NCI-H82 (cell line): ENCODE data around the gene ABR.
"Not testable (repeated sequence)": the region's sequence is repeated elsewhere in the genome, so short reads cannot be mapped to it uniquely, and the experiment has no call there.

Experiments
- DNase-seq: peaks from one replicate; lab custom pipeline; 2025; lab: John Stamatoyannopoulos, UW

ABR gene

DNA sequence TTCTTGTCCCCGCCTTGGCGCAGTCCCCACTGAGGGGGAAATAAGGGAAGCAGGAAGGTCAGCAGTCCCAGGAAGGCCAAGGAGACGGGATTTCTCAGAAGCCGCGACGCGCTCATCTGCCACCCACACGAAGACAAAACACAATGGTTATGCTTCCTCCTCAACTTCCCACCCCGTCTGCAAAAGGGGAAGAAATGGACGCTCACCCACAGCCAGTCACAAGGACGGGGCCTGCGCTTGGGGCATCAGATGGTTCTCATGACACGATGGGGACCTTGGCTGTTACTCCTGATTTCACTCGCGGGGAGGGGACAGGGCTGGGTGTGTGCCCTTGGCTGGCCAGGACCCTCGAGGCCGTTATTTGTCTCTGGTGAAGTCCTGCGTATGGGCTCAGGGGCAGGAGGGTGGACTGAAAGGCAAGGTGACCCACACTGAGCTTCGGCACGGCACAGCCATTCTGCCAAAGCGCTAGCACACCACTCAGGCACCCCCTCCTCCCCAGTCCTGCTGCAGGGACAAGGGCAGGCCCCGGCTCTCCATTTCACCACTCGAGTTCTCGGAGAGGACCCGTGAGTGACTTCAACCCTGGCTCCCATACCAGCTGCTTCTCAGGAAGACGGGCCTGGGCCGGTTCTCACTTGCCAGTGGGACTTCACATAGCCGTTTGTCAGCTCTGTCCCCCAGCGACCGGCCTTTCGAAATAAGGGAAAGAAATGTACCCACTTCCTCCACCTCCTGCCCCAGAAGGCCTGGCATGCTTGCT is 84.5 kb downstream of the ABR start:
- DNase-seq, result no peak

DNA sequence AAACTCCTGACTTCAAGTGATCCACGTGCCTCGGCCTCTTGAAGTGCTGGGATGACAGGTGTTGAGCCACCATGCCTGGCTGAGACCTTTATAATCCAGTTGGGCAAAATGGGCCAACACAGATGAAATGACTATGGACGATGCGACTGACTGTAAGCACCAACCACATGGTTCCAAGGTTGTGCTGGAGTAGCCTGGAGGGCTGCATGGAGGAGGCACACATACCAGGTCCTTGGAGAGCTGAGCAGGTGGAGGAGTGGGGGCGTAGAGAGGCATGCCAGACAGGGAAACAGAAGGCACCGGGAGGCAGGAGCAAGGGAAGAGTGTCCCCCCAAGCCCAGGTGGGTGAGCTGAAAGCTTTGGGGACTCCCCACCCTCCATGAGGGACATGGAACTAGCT is 85.2 kb downstream of the ABR start:
- DNase-seq, result no peak

DNA sequence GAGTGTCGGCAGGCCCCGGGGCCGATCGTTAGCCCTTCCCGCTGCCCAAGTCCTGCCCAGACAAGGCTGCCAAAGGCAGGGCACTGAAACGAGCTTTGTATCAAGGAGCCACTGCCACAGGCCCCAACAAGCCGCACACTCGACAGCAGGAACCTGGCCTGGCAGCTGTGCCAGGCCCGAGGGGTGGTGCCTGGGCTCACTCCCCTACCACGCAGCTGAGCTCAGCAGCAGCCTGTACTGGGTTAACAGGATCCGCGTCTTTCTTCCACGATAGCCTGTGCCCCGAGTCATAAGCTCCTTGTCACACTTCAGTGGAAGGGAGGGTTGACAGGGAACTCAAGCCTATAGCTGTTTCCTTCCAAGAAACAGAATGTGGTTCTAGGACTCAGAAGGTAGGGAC is 87.9 kb downstream of the ABR start:
- DNase-seq, result no peak

DNA sequence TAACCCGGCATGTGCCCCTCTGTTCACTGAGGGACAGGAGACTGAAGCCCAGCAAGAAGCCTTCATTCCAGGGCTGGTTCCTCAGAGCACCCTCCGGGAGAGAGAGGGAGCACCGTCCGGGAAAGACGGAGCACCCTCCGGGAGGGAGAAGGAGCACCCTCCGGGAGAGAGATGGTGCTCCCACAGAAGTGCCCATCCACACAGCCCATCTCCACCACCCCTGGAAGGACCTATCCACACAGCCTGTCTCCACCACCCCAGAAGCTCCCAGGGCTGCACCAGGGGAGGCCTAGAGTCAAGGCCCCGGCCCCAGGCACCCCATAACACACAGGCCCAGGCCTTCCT is 88.6 kb downstream of the ABR start:
- DNase-seq, result no peak

DNA sequence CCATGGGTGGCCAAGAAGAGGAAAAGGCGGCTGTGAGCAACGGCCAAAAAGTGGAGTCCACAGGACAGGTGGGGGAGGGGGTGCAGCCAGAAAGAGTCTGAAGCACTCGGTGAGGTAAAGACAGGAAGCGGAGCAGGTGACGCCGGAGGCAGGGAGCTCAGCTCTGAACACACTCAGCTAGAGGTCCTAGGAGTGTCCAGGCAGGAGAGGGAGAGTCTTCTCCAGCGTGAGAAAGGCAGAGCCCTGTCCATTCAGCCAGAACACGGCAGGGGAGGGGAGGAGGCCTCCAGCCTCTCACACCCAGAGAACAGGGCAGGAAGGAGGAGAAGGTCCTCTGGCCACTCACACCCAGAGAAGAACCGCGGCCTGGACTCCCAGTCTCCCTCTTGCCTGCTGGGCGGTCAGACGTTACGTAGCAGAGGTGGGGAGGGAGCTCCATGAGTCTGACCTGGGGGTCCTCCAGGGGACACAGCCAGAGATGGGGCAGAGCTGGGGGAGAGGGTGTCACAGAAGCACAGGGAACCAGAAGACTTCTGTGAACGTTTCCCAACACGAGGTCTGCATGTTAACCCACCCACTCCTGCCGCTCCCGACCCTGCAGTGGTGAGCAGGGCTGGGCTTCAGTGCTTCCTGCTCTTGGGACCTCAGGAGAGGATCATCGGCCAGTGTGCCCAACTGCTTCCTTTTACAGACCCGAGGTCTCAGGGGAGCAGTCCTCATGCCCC is 89.2 kb downstream of the ABR start:
- DNase-seq, result no peak

DNA sequence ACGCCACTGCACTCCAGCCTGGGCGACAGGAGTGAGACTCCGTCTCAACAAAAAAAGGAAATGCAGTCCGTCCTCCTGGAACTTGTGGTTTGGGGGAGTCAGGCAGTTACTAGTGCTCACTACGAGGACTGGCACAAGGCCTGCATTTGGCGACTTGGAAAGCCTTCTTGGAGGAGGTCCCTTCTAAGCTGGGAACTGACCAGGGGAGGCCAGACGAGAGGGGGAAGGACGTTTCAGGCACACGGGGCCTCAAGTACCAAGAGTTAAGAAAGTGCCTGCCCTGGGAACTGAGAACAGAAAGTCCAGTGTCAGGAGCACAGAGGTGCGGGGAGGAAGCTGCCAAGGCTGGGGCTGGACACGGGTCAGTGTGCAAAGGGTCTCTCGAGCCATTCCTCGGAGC is 89.9 kb downstream of the ABR start:
- DNase-seq, result no peak

DNA sequence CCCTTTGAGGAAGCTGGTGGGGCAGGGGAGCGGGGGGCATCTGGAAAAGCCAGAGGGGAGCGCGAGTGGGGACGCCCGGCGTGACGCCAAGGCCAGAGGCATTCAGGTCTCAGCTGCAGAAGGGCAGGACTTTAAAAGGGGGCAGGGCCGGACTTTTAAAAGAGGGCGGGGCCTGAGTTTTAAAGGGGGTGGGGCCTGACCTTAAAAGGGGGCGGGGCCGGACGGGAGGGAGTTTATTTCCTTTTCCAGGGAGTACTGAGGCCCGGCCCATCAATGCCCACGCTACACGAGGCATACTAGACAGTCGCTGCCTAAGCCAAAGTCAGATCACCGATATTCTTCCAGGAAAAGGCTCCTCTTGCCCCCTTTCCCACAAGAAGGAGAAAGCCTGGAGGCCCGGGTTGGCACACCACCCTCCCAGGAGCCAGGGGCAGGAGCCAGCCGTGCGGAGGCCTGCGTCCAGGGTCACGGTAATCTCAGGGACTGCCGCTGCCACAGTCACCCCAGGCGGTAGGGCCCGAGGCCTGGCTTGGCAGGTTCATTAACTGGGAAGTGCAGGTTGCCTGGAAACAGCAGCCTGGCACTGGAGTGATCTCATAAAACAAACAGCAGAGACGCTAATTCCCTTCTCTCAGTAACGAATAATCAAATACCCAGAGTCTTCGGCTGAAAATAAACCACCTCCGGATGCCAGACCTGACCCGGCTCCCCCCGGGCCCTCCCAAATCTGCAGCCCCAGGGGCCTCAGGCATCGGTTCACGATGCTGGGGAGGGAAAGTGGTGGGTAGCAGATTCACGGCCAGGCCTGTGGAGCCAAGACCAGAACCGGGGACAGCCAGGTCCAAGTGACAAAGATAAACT is 92.2 kb downstream of the ABR start:
- DNase-seq, result peak; percentile 56

DNA sequence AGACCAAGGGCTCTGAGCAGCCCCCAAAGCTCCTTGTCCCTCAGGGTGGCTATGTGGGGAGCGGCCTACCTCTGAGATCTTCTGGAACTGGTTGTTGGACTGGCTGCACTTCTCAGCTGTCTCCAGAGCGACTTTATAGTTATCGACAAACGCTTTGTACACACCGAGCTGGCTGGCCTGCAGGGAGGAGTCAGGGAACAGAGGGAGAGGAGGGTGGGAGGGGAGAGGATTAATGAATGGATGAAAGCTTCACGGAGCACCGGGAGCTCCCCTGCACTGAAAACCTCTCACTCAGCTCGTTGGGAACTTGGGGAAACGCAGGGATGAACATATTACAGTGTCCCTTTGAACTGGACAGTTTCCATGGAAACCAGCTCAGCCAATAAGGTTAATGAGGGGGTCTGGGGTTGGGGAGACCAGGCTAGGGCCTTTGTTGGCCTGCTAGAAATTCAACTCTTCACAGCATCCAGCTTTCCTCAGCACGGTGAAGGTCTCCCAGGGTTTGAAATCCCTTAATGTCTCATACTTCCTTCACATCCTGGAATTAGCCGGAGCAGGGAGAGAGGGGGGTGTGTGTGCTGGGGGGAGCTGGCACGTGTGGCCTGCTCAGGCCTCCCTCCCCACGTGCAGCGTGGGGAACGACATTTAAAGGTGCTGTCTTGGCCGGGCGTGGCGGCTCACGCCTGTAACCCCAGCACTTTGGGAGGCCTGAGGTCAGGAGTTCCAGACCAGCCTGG is 96.2 kb downstream of the ABR start:
- peak; percentile 82 for DNase-seq

DNA sequence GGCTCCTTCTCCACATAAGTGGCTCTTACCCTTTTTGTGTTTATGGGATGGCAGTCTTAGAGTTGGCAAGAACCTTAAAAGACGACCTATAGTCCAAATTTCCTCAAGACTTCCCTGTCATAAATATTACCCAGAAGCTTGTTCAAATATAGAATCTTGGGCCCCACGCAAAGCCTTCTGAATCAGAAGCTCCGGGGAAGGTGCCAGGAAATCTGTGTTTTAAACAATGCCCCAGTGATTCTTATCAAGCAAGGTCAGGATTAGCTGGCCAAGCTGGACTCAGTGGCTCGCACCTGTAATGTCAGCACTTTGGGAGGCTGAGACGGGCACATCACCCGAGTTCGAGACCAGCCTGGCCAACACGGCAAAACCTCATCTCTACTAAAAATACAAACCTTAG is 97.2 kb downstream of the ABR start:
- no peak for DNase-seq

DNA sequence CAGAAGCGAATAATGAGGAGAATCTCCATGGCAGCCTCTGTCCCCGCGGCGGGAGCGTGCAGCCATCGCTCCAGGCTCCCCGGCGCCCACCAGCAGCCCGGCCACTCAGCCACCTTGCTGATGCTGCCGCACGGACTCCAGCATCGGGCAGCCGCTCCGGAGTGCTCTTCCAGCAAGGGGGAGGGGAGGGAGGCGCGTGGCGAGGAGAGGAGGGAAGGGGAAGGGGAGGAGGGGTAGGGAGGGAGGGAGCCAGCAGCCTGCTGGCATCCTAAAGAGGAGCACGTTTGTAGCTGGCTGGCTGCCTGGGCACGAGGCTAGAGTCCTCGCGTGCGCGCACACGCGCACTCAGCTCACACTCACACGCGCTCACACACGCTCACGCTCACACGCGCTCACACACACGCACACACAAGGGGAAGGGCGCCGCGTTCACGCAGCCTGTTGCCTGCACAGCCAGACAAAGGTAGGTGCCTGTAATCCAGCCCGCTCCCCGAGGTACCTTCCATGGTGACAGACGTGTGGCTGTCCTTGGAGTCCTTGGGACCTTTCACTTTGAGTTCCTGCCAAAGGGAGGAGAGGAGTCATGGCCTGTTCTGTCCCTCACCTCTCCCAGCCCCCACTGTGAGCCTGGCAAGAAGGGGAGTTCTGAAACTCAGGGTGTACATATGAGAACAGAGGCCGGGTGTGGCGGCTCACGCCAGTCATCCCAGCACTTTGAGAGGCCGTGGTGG is 100.8 kb downstream of the ABR start:
- peak; percentile 25 for DNase-seq

DNA sequence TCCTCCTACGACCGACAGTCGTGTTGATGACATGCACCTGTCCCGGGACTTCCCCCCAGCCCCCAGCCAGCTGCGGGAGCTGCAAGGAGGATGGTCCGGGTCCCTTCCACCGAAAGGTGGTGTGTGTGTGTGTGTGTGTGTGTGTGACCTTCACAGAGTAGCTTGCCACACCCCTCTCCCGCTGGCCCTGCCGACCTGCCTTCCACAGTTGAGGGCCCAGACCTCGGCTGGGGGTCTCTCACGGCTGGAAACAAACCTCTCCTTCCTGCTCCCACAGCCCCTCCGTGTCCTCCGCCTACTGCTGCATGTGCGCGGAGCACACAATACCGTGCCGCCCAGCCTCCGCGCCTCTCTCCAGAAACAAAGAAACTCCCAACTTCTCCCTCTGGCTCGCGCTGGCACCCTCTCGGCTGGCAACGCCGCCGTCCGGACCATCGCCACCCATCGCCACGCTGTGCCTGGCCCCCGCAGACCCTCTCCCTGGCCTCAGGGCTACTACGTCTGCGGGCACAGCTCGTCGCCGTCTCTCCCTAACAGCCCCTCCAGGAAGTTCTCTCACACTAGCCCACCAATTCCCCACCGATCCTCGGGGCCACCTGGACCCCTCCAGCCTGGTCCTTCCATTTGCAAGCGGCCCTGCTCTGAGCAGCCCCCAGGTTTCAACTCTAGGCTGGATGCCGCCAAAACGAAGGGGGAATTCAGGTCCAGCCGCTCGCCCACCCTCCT is 101.6 kb downstream of the ABR start:
- DNase-seq, result no peak

DNA sequence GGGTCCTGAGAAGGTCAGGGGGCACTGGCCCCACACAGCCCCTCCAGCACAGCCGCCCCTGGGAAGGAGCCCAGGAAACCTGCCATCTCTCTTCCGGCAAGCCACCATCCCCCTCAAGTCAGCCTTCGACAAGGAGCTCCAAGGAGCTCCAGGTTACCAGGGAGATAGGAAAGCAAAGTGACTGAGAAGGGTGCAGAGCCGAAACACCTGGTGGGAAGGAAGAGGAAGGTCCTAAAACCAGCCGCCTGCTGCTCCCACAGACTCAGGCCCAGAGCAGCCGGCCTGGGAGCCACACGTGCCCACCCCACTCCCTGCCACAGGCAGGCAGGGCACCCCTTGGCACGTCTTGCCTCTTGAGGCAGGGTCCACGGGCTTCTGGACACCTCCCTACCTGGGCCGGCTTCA is 102.2 kb downstream of the ABR start:
- DNase-seq, result no peak

DNA sequence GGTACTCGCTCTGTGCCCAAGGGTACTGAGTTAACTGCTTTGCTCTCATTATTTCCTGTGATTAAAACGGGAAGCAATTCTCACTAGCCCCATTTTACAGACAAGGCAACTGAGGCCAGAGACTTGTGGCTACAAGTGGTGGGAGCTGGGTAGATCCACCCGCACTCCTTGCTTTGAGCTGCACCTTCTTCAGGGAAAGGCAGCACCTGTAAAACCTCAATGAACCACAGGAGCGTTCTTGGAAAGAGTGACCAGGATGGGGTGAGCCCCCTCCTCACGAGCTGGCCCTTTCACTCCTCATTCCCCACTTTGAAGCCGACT is 102.8 kb downstream of the ABR start:
- DNase-seq, result no peak

DNA sequence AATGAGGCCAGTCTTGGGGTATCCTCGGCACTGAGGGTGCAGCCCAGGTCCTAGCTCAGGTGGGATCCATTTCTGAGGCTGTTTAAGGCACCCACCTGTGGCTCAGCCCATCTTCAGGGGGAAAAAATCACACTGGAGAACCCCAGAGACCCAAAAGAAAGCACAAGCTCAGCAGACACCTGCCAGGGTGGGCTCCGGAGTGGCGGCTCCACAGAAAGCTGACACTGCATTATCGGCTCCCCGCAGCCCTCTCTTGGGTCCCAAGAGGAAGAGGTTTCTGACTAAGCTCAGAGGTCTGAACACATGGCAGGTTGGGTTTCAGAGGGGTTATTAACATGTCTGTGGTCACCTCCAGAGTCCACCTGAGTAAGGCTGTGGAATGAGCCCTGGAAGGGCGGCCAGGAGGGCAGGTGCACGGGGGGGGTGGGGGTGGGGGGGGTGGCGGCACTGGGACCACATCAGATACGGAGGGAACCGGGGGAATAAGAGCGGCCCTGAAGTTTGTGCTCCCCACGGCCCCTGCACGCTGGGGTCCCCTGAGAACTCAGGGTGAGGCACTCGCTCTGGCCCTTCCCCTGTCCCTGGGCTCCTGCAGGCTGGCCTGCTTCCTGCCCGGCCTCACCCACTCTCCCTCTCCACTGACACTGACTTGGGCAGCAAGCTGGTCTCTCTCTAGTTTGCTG is 103.3 kb downstream of the ABR start:
- DNase-seq, result no peak

DNA sequence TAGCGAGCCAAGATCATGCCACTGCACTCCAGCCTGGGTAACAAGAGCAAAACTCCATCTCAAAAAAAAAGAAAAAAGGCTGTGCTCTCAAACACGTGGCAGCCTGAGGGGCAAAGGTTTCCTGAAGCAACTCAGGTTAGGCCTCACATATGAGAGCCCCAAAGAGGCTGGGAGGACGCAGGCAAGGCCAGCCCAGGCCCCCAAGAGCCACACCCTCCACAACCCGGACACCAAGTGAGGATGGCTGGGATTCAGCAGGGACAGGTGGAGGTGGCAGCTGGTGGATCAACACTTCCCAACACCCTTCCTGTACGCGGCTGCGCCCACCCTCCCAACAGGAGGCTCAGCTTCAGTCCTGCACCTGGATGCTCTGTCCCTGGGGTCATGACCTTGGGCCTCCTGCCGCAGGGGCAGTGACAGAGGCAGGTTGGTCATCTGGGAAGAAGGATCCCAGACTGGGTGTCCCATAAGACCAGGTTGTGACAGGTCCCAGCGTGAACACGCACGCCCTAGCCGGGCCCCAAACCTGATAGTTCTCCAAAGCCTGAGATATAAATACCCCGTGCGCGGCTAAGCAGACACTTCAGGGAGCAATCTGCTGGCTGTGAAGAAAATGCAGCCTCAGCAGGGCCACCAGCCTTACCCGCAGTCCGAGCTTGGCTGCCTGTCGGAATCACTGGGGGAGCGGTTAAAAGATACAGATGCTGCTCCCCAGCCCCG is 104.7 kb downstream of the ABR start:
- peak; percentile 50 for DNase-seq

DNA sequence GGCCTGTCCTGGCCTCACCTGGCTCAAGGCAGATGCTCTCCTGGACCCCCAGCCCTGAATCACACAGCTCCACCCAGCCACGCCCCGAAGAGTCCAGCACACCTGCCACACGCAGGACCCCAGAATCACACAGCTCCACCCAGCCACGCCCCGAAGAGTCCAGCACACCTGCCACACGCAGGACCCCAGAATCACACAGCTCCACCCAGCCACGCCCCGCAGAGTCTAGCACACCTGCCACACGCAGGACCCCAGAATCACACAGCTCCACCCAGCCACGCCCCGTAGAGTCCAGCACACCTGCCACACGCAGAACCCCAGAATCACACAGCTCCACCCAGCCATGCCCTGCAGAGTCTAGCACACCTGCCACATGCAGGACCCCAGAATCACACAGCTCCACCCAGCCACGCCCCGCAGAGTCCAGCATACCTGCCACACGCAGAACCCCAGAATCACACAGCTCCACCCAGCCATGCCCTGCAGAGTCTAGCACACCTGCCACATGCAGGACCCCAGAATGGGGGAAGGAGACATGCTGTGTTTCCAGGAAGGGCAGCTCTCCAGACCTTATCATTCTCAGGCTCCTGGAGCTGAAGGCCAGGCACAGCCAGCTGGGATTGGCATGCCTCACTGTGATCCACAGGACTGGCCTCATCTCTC is 105.7 kb downstream of the ABR start:
- DNase-seq, result not testable (repeated sequence)

DNA sequence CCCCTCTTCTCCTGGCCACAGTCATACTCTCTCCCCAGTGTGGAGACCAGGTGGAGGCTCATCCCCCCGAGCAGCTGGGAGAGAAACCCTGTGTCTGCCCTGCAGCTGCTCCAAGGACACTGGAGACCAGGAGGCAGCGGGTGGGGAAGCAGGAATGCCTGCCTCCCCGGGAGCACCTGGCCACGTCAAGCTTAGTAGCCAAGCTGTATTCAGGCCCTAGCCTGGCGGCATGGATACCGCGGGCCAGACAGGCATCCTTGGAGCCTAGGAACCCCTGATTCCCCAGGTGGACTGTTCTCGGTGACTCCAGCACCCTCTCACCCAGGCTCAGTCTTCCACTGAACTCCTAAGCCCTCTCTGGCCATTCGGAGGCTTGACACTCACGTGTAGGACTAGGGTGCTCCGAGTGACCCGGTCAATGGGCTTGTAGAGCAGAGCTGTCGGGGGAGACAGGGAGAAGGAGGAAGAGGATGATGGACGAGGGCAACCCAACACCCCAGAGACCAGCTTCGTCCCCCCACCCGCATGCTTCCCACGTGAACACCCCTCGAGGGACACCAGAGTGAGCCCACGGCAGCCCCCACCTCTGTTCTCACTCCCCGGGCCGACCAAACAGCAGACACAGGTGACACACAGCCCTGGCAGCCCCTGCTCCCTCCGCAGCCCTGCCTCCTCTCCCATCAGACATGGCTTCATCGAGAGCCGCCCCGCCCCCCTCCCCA is 106.4 kb downstream of the ABR start:
- peak; percentile 53 for DNase-seq

DNA sequence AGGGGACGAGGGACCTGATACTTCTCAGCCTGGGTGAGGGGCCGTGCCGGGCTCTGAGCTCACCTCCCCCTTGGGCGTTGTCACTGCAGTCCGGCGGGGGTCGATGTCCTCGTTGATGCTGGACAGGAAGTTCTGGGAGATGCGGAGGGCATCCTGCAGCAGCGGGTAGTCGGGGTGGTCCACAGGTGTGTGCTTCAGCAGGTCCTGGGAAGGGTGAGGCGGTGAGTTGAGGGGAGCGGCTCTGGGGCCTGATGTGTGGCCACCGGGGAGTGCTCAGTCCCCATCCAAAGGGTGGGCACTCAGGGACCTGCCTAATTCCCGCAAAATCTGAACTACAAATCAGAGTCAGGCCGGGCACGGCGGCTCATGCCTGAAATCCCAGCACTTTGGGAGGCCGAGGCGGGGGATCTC is 107.2 kb downstream of the ABR start:
- DNase-seq, result no peak
